HG03571 (cell line): ENCODE data around the gene CXCR2.

ENCODE experiments used
- ATAC-seq: cut with Tn5 transposase; IDR thresholded peaks from one replicate; pipeline ENCODE4 v1.9.1; 2021; ENCODE audit not compliant: unreplicated experiment

The CXCR2 gene

DNA sequence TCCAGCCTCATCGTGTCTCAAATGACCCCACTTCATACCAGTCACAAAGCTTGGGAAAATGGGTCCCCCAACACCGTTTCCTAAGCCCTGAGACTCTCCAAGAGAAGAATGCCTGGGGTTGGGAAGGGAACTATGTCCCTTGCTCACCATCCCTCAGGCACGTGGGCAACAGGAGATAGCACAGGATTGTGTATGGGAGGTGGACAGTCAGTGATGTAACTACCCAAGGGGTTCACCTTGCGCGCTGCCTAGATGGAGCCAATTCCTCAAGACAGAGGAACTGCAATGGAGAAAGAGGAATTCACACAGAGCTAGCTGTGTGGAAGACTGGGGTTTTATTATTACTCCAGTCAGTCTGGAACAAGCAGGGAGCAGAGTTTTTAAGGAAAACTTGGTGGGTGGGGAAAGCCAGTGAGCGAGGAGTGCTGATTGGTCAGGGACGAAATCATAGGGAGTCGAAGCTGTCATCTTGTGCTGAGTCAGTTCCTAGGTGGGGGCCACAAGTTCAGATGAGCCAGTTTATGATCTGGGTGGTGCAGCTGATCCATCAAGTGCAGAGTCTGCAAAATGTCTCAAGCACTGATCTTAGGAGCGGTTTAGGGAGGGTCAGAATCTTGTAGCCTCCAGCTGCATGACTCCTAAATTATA is 54.8 kb downstream of the CXCR2 start:
- ATAC-seq = no peak

- no peak for ATAC-seq
These were observed 58.5 kb downstream of the CXCR2 start for GRCh38 chr2:218184331-218184730.

DNA sequence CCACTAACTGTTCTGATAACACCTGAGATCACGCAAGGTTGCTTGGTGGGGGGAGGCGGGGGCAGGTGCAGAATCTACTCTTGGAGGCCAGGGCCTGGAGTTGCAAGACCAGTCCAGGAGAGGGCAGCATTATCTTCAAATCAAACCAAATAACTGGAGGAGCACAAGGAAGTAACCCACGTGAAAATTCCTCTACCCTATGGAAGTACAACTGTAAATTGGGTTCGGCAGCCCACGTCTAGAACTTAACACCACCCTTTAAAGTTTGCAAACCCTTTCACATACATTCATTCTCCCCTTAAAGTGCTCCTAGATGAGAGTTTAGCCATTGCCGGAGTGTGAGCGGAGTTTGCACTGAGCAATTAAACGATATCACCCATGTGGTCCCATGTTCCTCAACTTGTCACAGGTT is 60.5 kb downstream of the CXCR2 start:
- ATAC-seq = no peak
